Heart left ventricle (tissue), 16 donors: ENCODE measurements around the gene GPR135. TPM values are rescaled to one million over a fixed set of nuclear protein-coding genes. Genes with fewer than 3 reads are reported as not detected.
A peak's percentile ranks its signal among the peaks of the same experiment; 100 is the strongest.

Experiments used
- ATAC-seq, 4 donors: fragments of 200-7000 bp; cut with Tn5 transposase; one replicate each; pipeline ENCODE4 v1.9.1; 2020 to 2022; ENCODE audit warnings: moderate library complexity in 4 of 4, mild to moderate bottlenecking in 3 of 4, moderate number of reproducible peaks in 1 of 4
- DNase-seq, 5 donors: peaks; one replicate each; pipeline ENCODE4 v3.0.0-alpha.2; 2020
- H3K27ac ChIP-seq, 12 donors: fragments of 200-600 bp; sonication (generic) in 4 of 12; one replicate each; pipeline versions ENCODE4 v1.5.0 to v1.8.0; 2016 to 2022; ENCODE audit warnings: mild to moderate bottlenecking in 2 of 12
- H3K27me3 ChIP-seq, 9 donors: fragments of 200-600 bp; sonication (generic) in 2 of 9; one replicate each; pipeline versions ENCODE4 v1.5.1 to v1.8.0; 2016 to 2022; ENCODE audit warnings: mild to moderate bottlenecking in 3 of 9
- H3K36me3 ChIP-seq, 9 donors: fragments of 200-600 bp; sonication (generic) in 2 of 9; one replicate each; pipeline versions ENCODE4 v1.5.0 to v1.8.0; 2018 to 2022; ENCODE audit warnings: mild to moderate bottlenecking in 2 of 9
- H3K4me1 ChIP-seq, 12 donors: fragments of 200-600 bp; sonication (generic) in 4 of 12; one replicate each; pipeline versions ENCODE4 v1.5.0 to v1.8.0; 2016 to 2022; ENCODE audit warnings: mild to moderate bottlenecking in 3 of 12
- H3K4me3 ChIP-seq, 12 donors: fragments of 200-600 bp; sonication (generic) in 4 of 12; one replicate each; pipeline versions ENCODE4 v1.5.0 to v1.8.0; 2017 to 2022; ENCODE audit warnings: mild to moderate bottlenecking in 9 of 12, moderate library complexity in 4 of 12
- H3K9me3 ChIP-seq, 12 donors: fragments of 200-600 bp; sonication (generic) in 4 of 12; one replicate each; pipeline versions ENCODE4 v1.5.0 to v1.8.0; 2016 to 2022; ENCODE audit warnings: mild to moderate bottlenecking in 1 of 12
- POLR2A ChIP-seq, 2 donors: fragments of 450-650 bp; IDR thresholded peaks; one replicate each; pipeline ENCODE4 v1.6.1; 2017; ENCODE audit warnings: antibody characterized with exemption in 2 of 2, mild to moderate bottlenecking in 2 of 2, moderate library complexity in 2 of 2
- WGBS, 4 donors: extraction: QIAGEN DNeasy Blood & Tissue Kit in 2 of 4; methylation state at CpG; one replicate each; pipeline versions ENCODE4 v1.1.5 to v1.1.7; 2013 to 2018; 5-methylcytosine and 5-hydroxymethylcytosine counted together
- intact Hi-C, 10 donors: fragments of 100-400 bp; cut with DNase I; formaldehyde crosslinking; loops; one replicate each; pipeline versions ENCODE4 v1.11.1 to v1.14.2; 2022
- polyA plus RNA-seq, 2 donors: library from polyadenylated mRNA; stranded (reverse); fragments of 200-250 nt; gene quantifications; one replicate each; pipeline ENCODE4 v1.2.3, GENCODE V29; 2013
- total RNA-seq, 9 donors: library from RNA; depleted of rRNA in 2 of 9; stranded (reverse); fragments of >200 nt in 2 of 9; fragmentation: NEBNext Ultra II Directional in 3 of 9; extraction: Animal tissue kit (Norgen Biotek cat#: 25700) in 3 of 9; gene quantifications; one replicate each; pipeline versions ENCODE4 v1.1.0 to v1.2.4, GENCODE V29; 2016 to 2023
- TF ChIP-seq, protein P1 (sequence below), 12 donors: fragments of 200-600 bp; sonication (generic) in 4 of 12; IDR thresholded peaks; one replicate each; pipeline versions ENCODE4 v1.5.0 to v1.8.0; 2018 to 2022; ENCODE audit warnings: antibody characterized with exemption in 12 of 12, mild to moderate bottlenecking in 5 of 12
- donor health status: ischemic (EF 13 %, LVEDD 7.1; RV severe dilation, severe dysfunction).
- donor health status: healthy with polysubstance abuse.
- donor health status: DM: no; HTN: yes; CAD: no.
- donor health status: DM: no; HTN: no; CAD: no.
- donor health status: ischemic (EF 25% LVEDD 6.9; RV normal size, moderate dysfunction).
- donor health status: ischemic (EF 25% LVEDD 5.7; RV mildly dilated, moderate dysfunction).
- donor health status: healthy.
- donor health status: DM: yes; HTN: yes; CAD: no.
- donor health status: ischemic (EF 35%, LVEDD 5.7; RV mildly dilated, moderate dysfunction).
- donor health status: nonischemic (EF 11% LVEDD 7.7; RV severe dilation, severe dysfunction).
- donor health status: DM: yes; HTN: yes; CAD: no.
- donor health status: PGD.
- donor health status: ischemic (EF 29% LVEDD 5.4; RV normal size, mild dysfunction).
- donor health status: nonischemic (EF 23%, LVEDD 6.1; RV moderate dilation, normal function).

The GPR135 gene
- total and polyA plus RNA-seq, 11 donors: 0.84 to 2.7 (median 2.1) TPM

DNA sequence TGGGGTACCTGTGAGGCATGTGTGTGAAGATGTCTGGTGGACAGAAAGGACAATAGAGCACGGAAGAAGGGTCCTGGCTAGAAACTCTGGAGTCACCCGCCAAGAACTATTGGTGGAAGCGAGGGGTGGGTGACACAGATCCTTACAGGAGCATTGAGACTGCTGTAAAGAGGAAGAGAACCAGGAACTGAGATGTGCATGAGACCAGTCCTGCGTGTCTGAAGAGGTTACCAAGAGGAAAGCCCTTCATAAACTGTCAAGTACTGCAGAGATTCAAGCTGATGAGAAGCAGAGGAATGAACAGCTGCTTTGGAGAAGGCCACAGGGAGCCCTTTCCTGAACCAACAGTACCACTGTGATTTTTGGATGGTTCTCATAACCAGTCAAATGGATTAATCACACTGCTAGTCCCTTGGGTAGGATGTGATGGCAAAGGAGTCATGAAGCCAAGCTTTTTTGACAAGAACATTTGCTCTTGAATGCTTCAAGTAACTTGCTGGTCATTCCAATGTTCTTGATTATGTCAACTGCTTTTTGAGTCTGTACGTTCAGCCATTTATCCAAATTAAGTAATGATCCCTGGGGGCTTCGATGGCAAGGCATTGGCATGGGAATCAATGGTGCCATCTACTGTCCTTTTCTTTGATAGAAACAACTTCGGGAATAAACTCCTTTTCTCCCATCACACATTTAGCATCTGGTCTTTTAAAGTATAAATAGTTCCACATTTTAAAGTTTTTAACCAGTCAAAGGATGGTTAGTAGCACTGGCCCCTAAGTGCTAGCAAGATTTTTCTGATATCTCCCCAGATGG, 42.9 kb downstream of the GPR135 start:
- no peak for DNase-seq
- ATAC-seq: peak in 2 of 4 donors; percentile 10 to 14
- H3K27ac ChIP-seq: peak overlapping the region in 6 of 12 donors; percentile 3 to 51 (median 18)
- WGBS, 4 donors: 46 to 53% (median 50%) methylated on average over 7 of the region's 7 CpGs
- no peaks in the 10 kb centered on the region for H3K27me3 ChIP-seq
- TF ChIP-seq POLR2A (IDR thresholded peaks at IDR 0.05): no peak
- TF ChIP-seq, protein P1, sequence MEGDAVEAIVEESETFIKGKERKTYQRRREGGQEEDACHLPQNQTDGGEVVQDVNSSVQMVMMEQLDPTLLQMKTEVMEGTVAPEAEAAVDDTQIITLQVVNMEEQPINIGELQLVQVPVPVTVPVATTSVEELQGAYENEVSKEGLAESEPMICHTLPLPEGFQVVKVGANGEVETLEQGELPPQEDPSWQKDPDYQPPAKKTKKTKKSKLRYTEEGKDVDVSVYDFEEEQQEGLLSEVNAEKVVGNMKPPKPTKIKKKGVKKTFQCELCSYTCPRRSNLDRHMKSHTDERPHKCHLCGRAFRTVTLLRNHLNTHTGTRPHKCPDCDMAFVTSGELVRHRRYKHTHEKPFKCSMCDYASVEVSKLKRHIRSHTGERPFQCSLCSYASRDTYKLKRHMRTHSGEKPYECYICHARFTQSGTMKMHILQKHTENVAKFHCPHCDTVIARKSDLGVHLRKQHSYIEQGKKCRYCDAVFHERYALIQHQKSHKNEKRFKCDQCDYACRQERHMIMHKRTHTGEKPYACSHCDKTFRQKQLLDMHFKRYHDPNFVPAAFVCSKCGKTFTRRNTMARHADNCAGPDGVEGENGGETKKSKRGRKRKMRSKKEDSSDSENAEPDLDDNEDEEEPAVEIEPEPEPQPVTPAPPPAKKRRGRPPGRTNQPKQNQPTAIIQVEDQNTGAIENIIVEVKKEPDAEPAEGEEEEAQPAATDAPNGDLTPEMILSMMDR (IDR thresholded peaks at IDR 0.05): peak in 8 of 12 donors; percentile 13 to 55 (median 28)
- no peak overlapping the region for H3K4me3 ChIP-seq
- H3K36me3 ChIP-seq: no peaks in the 10 kb centered on the region
- peaks cover 0 to 65% (median 36%) of the 10 kb centered on the region in 12 donors for H3K4me1 ChIP-seq
- H3K9me3 ChIP-seq: no peaks in the 10 kb centered on the region
- intact Hi-C loops: loop anchor here in 7 of 10 donors (5.0 to 10.0 kb wide), 8 partner anchors 47 to 237 kb away; partner anchors contain the start of gene DAAM1 (in 2 of the 7)

DNA sequence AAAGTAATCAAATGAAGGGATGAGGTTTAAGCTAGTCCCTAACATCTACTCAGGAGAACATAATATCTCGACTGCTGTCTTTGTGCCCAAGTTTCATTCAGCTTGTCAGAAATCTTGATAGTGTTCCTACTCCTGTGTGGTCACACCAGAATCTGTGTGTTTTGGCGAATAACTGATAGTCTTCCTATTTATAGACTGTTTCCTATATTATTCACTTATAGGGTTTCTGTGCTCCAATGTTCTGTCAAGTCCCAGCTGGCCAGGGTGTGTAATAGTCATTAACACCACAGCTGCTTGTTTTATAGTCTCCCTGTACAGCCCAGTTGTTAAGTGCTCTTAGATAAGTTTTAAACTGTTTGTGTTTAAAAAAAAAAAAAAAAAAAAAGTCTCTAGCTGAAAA, 45.9 kb downstream of the GPR135 start:
- no peak for TF ChIP-seq POLR2A (IDR thresholded peaks at IDR 0.05)
- TF ChIP-seq, protein P1 (IDR thresholded peaks at IDR 0.05): no peak
- ATAC-seq (peak in 2 of 4 donors; percentile 42 to 57), DNase-seq (no peak)
- Histone ChIP-seq H3K27me3 (no peaks in the 10 kb centered on the region), H3K4me3 (no peak overlapping the region), H3K9me3 (no peaks in the 10 kb centered on the region), H3K36me3 (no peaks in the 10 kb centered on the region), H3K4me1 (peaks cover 0 to 35% (median 16%) of the 10 kb centered on the region in 12 donors), H3K27ac (peak overlapping the region in 4 of 12 donors; percentile 4 to 63 (median 58))
- intact Hi-C loops: loop anchor here in 1 of 10 donors (5.0 kb wide), 1 partner anchor 42 kb away; no protein-coding TSS in a partner anchor
- 45 to 61% (median 59%) methylated on average over 2 of the region's 2 CpGs for WGBS, 4 donors

DNA sequence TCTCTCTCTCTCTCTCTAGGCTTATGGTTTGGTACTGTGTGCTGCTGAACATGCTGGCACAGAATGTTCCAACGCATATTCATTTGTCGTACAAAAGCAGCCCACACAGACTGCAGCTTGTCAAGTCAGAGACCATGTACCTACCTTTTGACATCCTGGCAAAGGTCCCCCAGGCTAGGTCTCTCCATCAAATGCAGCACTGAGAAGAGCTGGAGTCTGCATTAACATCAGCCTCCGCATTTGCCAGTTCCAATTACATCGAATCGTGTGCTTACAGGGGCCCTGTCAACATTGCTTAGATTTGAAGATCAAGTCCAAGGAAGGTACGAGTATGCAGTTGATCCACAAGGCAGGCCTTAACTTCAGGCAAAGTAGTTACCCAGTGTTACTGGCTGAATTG, 47.9 kb downstream of the GPR135 start:
- H3K27ac ChIP-seq: no peak overlapping the region
- ATAC-seq: no peak
- DNase-seq: no peak
- peaks cover 0 to 20% (median 10%) of the 10 kb centered on the region in 12 donors for H3K4me1 ChIP-seq
- no peak overlapping the region for H3K4me3 ChIP-seq
- no peaks in the 10 kb centered on the region for H3K36me3 ChIP-seq
- no peaks in the 10 kb centered on the region for H3K9me3 ChIP-seq
- intact Hi-C loops: loop anchor here in 1 of 10 donors (5.0 kb wide), 1 partner anchor 40 kb away; no protein-coding TSS in a partner anchor
- TF ChIP-seq POLR2A (IDR thresholded peaks at IDR 0.05): no peak
- TF ChIP-seq, protein P1 (IDR thresholded peaks at IDR 0.05): no peak
- 75 to 100% (median 79%) methylated on average over 4 to 6 of the region's 6 CpGs for WGBS, 4 donors
- H3K27me3 ChIP-seq: no peaks in the 10 kb centered on the region
